Measurements from ENCODE around the gene ZDHHC14. TPM values are rescaled to one million over a fixed set of nuclear protein-coding genes. Genes with fewer than 3 reads are reported as not detected.
A peak's percentile ranks its signal among the peaks of the same experiment; 100 is the strongest.

ZDHHC14 gene
- total RNA-seq, 2 donors from 2014 or later = 53.3 to 66.2 TPM

DNA sequence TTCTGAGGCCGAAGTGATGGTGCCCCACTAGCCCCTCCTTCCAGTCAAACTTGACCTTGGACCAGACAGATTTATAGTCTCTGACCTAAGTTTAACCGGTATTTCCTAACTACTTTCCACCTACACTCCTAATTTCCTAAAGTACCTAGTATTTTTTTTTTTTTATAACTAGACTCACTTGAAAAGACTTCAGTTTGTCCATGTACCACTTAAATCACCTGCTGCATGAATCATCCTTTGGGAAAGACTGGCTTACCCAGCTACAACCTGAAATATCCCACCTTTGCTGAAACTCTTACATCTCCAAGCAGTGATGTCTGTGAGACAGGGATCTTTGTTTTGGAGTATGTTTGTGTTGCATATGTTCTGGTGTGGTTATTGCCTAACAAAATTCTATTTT lies 71.1 kb downstream of the ZDHHC14 start:
- peaks cover 4% of the 10 kb centered on the region for H3K4me1 ChIP-seq (replicated peaks)
- peak overlapping the region in 1 of 2 donors; percentile 63 for H3K27ac ChIP-seq
- intact Hi-C loops (cut with DNase I) = loop anchor here (5.0 kb wide), 1 partner anchor 70 kb away; the partner anchor contains the start of gene ZDHHC14
- H3K4me3 ChIP-seq = no peak overlapping the region
- no peaks in the 10 kb centered on the region for H3K9me3 ChIP-seq
- H3K27me3 ChIP-seq (replicated peaks; ENCODE audit: insufficient read depth) = no peaks in the 10 kb centered on the region
- WGBS = 57% methylated on average over 2 of the region's 2 CpGs
- H3K36me3 ChIP-seq = no peaks in the 10 kb centered on the region
- no peak for DNase-seq (ENCODE audit: low spot score)
- TF ChIP-seq POLR2AphosphoS5 (IDR thresholded peaks at IDR 0.05) (no peak), CTCF (IDR thresholded peaks at IDR 0.05) (no peak), POLR2A (IDR thresholded peaks at IDR 0.05) (no peak)

DNA sequence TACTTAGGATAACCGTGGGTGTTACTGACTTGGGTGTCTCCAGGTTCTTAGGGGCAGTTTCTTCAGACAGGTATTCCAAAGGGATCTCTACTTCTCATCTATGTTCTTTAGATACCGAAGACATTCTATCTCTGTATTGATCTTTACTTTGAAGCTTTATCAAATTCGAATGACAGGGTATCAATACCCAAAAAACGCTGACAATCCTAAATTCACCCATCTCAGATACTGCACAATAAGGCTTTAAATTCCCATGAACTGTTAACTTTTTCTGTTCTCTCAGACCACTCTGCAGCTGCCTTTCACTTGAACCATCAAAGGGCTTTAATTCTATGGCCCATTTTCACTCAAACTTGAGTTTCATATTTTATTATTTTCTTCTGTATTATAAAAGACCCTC lies 72.1 kb downstream of the ZDHHC14 start:
- Histone ChIP-seq H3K4me1 (replicated peaks) (peaks cover 7% of the 10 kb centered on the region), H3K36me3 (no peaks in the 10 kb centered on the region), H3K4me3 (no peak overlapping the region), H3K9me3 (no peaks in the 10 kb centered on the region), H3K27me3 (replicated peaks; ENCODE audit: insufficient read depth) (no peaks in the 10 kb centered on the region), H3K27ac (no peak overlapping the region)
- TF ChIP-seq CTCF (IDR thresholded peaks at IDR 0.05) (no peak), POLR2AphosphoS5 (IDR thresholded peaks at IDR 0.05) (no peak), POLR2A (IDR thresholded peaks at IDR 0.05) (no peak)
- 84% methylated on average over 4 of the region's 4 CpGs for WGBS
- intact Hi-C loops (cut with DNase I) = loop anchor here (5.0 kb wide), 1 partner anchor 71 kb away; the partner anchor contains the start of gene ZDHHC14
- no peak for DNase-seq (ENCODE audit: low spot score)

DNA sequence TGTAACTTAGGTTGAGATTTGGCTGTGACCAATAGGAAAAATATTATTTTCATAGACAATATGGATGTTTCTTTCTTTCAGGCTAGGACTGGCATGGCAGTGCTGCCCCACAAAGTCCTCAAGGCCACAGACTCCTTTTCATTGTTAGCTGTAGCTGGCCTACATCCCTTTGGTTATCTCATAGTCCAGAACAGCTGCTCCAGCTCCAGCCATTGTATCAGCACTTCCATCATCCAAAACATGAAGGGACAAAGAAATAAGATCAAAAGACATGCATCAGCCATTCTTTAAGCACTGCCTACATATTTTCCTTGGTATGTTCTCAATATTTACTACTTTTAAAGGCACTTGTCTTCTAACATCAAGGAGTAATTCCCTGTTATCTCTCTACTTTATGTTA lies 73.0 kb downstream of the ZDHHC14 start:
- Histone ChIP-seq H3K4me3 (no peak overlapping the region), H3K36me3 (no peaks in the 10 kb centered on the region), H3K9me3 (no peaks in the 10 kb centered on the region), H3K27ac (no peak overlapping the region), H3K4me1 (replicated peaks) (peaks cover 7% of the 10 kb centered on the region), H3K27me3 (replicated peaks; ENCODE audit: insufficient read depth) (no peaks in the 10 kb centered on the region)
- DNase-seq (ENCODE audit: low spot score) = no peak
- TF ChIP-seq CTCF (IDR thresholded peaks at IDR 0.05) = no peak
- no peak for TF ChIP-seq POLR2AphosphoS5 (IDR thresholded peaks at IDR 0.05)
- no peak for TF ChIP-seq POLR2A (IDR thresholded peaks at IDR 0.05)
- intact Hi-C loops (cut with DNase I) = loop anchor here (5.0 kb wide), 1 partner anchor 72 kb away; the partner anchor contains the start of gene ZDHHC14

DNA sequence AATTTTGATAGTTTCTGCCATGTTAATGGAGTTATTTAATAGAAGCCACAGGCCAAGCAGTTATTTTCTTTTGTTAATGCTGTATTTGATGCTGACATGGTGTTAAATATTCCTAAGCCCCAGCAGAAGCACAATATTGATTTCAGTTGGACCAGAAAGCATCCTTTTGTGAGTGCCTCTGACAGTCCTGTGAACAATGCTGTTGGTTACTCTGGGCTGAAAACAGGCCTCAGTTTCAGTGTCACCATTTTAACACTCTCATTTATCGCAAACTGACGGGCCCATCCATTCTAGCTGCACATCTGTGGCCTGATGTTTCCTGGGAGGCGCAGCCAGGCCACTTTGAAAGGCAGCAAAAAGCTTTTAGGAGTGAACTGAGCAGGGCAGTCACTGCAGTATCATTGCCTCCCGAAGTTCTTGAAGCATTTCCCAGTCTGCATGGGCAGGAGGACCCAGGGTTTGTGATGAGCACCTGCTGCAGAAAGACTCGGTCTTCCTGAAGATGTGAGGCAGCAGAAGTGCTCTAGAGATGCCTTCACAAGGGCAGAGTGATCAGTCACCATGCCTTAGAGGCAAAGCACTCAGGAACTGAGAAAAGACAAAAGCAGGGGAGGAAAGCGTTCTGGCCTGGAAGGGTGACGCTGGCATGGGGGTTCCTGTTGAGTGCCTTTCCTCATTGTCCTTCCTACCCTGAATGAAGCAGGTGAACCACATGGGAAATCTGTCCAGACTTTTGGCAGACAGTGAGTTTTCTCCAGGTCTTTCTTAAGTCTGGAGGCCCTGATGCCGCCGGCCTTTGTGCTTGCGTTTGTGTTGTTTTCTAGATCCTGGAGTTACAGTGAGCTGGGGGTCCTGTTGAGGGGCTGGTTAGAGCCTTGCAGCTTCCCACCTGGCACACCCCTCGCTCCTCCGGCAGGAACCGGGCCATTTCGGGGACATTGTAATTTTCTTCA lies 74.0 kb downstream of the ZDHHC14 start:
- DNase-seq (ENCODE audit: low spot score) = no peak
- Histone ChIP-seq H3K36me3 (no peaks in the 10 kb centered on the region), H3K9me3 (no peaks in the 10 kb centered on the region), H3K27ac (peak overlapping the region in 1 of 2 donors; percentile 26), H3K4me3 (no peak overlapping the region), H3K27me3 (replicated peaks; ENCODE audit: insufficient read depth) (no peaks in the 10 kb centered on the region), H3K4me1 (replicated peaks) (peaks cover 7% of the 10 kb centered on the region)
- TF ChIP-seq CTCF (IDR thresholded peaks at IDR 0.05) (no peak), POLR2AphosphoS5 (IDR thresholded peaks at IDR 0.05) (no peak), POLR2A (IDR thresholded peaks at IDR 0.05) (no peak)
- intact Hi-C loops (cut with DNase I) = loop anchor here (5.0 kb wide), 1 partner anchor 73 kb away; the partner anchor contains the start of gene ZDHHC14
- WGBS = 83% methylated on average over 14 of the region's 14 CpGs

Data from prostate gland (tissue), 2 donors.